Right lobe of liver (tissue), 6 donors: ENCODE results near the gene KRT8. TPM values are rescaled to one million over a fixed set of nuclear protein-coding genes. Genes with fewer than 3 reads are reported as not detected.
"Not testable (repeated sequence)": the region's sequence is repeated elsewhere in the genome, so short reads cannot be mapped to it uniquely, and the experiment has no call there.

Experiments used
- ATAC-seq, 4 donors: fragments of 200-7000 bp; cut with Tn5 transposase; one replicate each; pipeline ENCODE4 v1.9.1; 2020; ENCODE audit warnings: mild to moderate bottlenecking in 4 of 4, moderate library complexity in 4 of 4
- DNase-seq, 3 donors: peaks; one replicate each; pipeline ENCODE4 v3.0.0-alpha.2; 2020
- H3K27ac ChIP-seq, 3 donors: fragments of 200-600 bp; one replicate each; pipeline ENCODE4 v1.8.0; 2022
- H3K27me3 ChIP-seq, 2 donors: fragments of 200-600 bp; one replicate each; pipeline ENCODE4 v1.8.0; 2022
- H3K36me3 ChIP-seq, 4 donors: fragments of 200-600 bp; sonication (generic) in 1 of 4; one replicate each; pipeline versions ENCODE4 v1.5.1 to v1.8.0; 2017 to 2022; ENCODE audit warnings: control low read depth in 1 of 4
- H3K4me1 ChIP-seq, 4 donors: fragments of 200-600 bp; sonication (generic) in 1 of 4; one replicate each; pipeline versions ENCODE4 v1.5.1 to v1.8.0; 2017 to 2022; ENCODE audit warnings: control low read depth in 1 of 4
- H3K4me3 ChIP-seq, 3 donors: fragments of 200-600 bp; one replicate each; pipeline ENCODE4 v1.8.0; 2022
- H3K9me3 ChIP-seq, 4 donors: fragments of 200-600 bp; sonication (generic) in 1 of 4; one replicate each; pipeline versions ENCODE4 v1.5.1 to v1.8.0; 2017 to 2022; ENCODE audit warnings: control low read depth in 1 of 4
- CTCF ChIP-seq, 4 donors: fragments of 200-600 bp in 3 of 4; fragments of 450-650 bp in 1 of 4; IDR thresholded peaks; one replicate each; pipeline versions ENCODE4 v1.5.1 to v1.8.0; 2016 to 2022; ENCODE audit warnings: antibody characterized with exemption in 4 of 4, mild to moderate bottlenecking in 2 of 4
- POLR2A ChIP-seq: fragments of 450-650 bp; IDR thresholded peaks from one replicate; pipeline ENCODE4 v1.6.1; 2017; ENCODE audit warnings: antibody characterized with exemption, mild to moderate bottlenecking
- WGBS: methylation state at CpG from one replicate; pipeline ENCODE4 v1.1.6; 2018; ENCODE audit warnings: low coverage, low lambda C conversion rate; ENCODE audit not compliant: insufficient coverage; ENCODE audit errors: missing lambda C conversion rate; 5-methylcytosine and 5-hydroxymethylcytosine counted together
- intact Hi-C, 2 donors: fragments of 100-400 bp; cut with DNase I; formaldehyde crosslinking; loops; one replicate each; pipeline versions ENCODE4 v1.11.2 to v1.14.1; 2022
- total RNA-seq, 6 experiments: library from RNA; depleted of rRNA in 2 of 6; stranded (reverse); fragments of >200 nt in 2 of 6; fragmentation: NEBNext Ultra II Directional in 3 of 6; extraction: Animal tissue kit (Norgen Biotek cat#: 25700) in 3 of 6; gene quantifications; one replicate each; pipeline versions ENCODE4 v1.1.0 to v1.2.4, GENCODE V29; 2016 to 2023
- donor health status: DM: no; HTN: yes; CAD: no.
- donor health status: DM: no; HTN: no; CAD: no.
- donor health status: DM: no; HTN: no; CAD: no.
- donor health status: DM: no; HTN: yes; CAD: no.
- donor health status: DM: no; HTN: yes; CAD: no.

KRT8 gene
- total RNA-seq, 6 experiments from 2014 or later: 149 to 1,003 (median 436) TPM

- H3K9me3 ChIP-seq: no peaks in the 10 kb centered on the region
- ATAC-seq: no peak
- intact Hi-C loops: no loop called here
Observed at GRCh38 chr12:52890417-52890816, 14.5 kb downstream of the KRT8 start.

GRCh38 chr12:52884526-52885293 lies 20.2 kb downstream of the KRT8 start:
- 15% methylated on average over 13 of the region's 13 CpGs for WGBS
- Histone ChIP-seq H3K36me3 (no peaks in the 10 kb centered on the region), H3K27ac (peak overlapping the region in 1 of 3 donors; percentile 54), H3K4me3 (peak overlapping the region in 1 of 3 donors; percentile 23), H3K4me1 (peaks cover 0 to 13% (median 0%) of the 10 kb centered on the region in 4 donors), H3K27me3 (no peaks in the 10 kb centered on the region), H3K9me3 (no peaks in the 10 kb centered on the region)
- DNase-seq (peak; percentile 80 to 87 (median 86)), ATAC-seq (peak; percentile 91 to 95 (median 92))
- intact Hi-C loops: loop anchor here (2.0 to 5.0 kb wide), 2 partner anchors 93 to 96 kb away; no protein-coding TSS in a partner anchor
- peak; percentile 91 to 99 (median 96) for TF ChIP-seq CTCF (IDR thresholded peaks at IDR 0.05)
- no peak for TF ChIP-seq POLR2A

More at GRCh38 chr12:52890417-52890816, 14.5 kb downstream of the KRT8 start:
- WGBS: no CpG with 5 or more reads among the region's 3 CpGs
- peaks cover 0 to 4% (median 0%) of the 10 kb centered on the region in 4 donors for H3K4me1 ChIP-seq
- H3K4me3 ChIP-seq: no peak overlapping the region
- TF ChIP-seq CTCF (IDR thresholded peaks at IDR 0.05) (no peak), POLR2A (no peak)
- H3K27me3 ChIP-seq: no peaks in the 10 kb centered on the region
- no peak overlapping the region for H3K27ac ChIP-seq
- H3K36me3 ChIP-seq: no peaks in the 10 kb centered on the region
- DNase-seq: no peak

GRCh38 chr12:52880499-52880898 lies 24.4 kb downstream of the KRT8 start:
- ATAC-seq, DNase-seq, H3K27me3 ChIP-seq, H3K9me3 ChIP-seq, H3K27ac ChIP-seq, intact Hi-C loops, H3K36me3 ChIP-seq, H3K4me3 ChIP-seq: not testable (repeated sequence)
- peaks cover 0 to 18% (median 0%) of the 10 kb centered on the region in 4 donors for H3K4me1 ChIP-seq
- WGBS: 30% methylated on average over 4 of the region's 8 CpGs

- Histone ChIP-seq H3K27ac (no peak overlapping the region), H3K36me3 (no peaks in the 10 kb centered on the region), H3K27me3 (no peaks in the 10 kb centered on the region), H3K4me1 (peaks cover 0 to 14% (median 0%) of the 10 kb centered on the region in 4 donors), H3K4me3 (peak overlapping the region in 2 of 3 donors; percentile 26 to 40), H3K9me3 (no peaks in the 10 kb centered on the region)
- ATAC-seq (peak; percentile 92 to 94 (median 92)), DNase-seq (peak; percentile 78 to 84 (median 81))
- 1% methylated on average over 16 of the region's 38 CpGs for WGBS
- intact Hi-C loops: loop anchor here (2.0 to 10.0 kb wide), 6 partner anchors 292 to 727 kb away; partner anchors contain the start of gene KRT85 (in 1 of the 2)
- TF ChIP-seq CTCF (IDR thresholded peaks at IDR 0.05) (peak; percentile 57 to 84 (median 60)), POLR2A (no peak)
Observed at GRCh38 chr12:52879394-52880351, 25.2 kb downstream of the KRT8 start.
